GM12878 (cell line): ENCODE data around the gene CORO1C. TPM values are rescaled to one million over a fixed set of nuclear protein-coding genes. Genes with fewer than 3 reads are reported as not detected.
A peak's percentile ranks its signal among the peaks of the same experiment; 100 is the strongest.

Source experiments
- BCLAF1 ChIP-seq: fragments of 450-650 bp; IDR thresholded peaks from 2 replicates; pipeline ENCODE4 v1.6.1; 2017; ENCODE audit warnings: antibody characterized with exemption, mild to moderate bottlenecking, moderate library complexity
- CBFB ChIP-seq: IDR thresholded peaks from 2 replicates; pipeline ENCODE4 v1.6.1; 2016; ENCODE audit warnings: antibody characterized with exemption, low read depth
- CBX5 ChIP-seq: sonication (generic); IDR thresholded peaks from 2 replicates; pipeline ENCODE4 v1.6.1; 2016; ENCODE audit warnings: low read depth, moderate library complexity, mild to moderate bottlenecking, inconsistent platforms
- EZH2 ChIP-seq: IDR thresholded peaks from 2 replicates; pipeline ENCODE4 v1.6.1; 2012; ENCODE audit warnings: low read depth, mild to moderate bottlenecking, control low read depth, inconsistent platforms, low read length, borderline replicate concordance; ENCODE audit not compliant: control insufficient read depth
- FOXM1 ChIP-seq: IDR thresholded peaks from 2 replicates; pipeline ENCODE4 v1.6.1; 2012; ENCODE audit warnings: low read depth, mild to moderate bottlenecking, inconsistent platforms, low read length, moderate library complexity
- HDGF ChIP-seq: fragments of 450-650 bp; IDR thresholded peaks from 2 replicates; pipeline ENCODE4 v1.6.1; 2016; ENCODE audit warnings: antibody characterized with exemption
- KAT2A ChIP-seq: conservative IDR thresholded peaks from 2 replicates; pipeline ENCODE4 v1.6.1; 2011; ENCODE audit warnings: low read depth, low read length; ENCODE audit not compliant: control insufficient read depth
- MLLT1 ChIP-seq: fragments of 450-650 bp; IDR thresholded peaks from 2 replicates; pipeline ENCODE4 v1.6.1; 2016; ENCODE audit warnings: mild to moderate bottlenecking
- MTA3 ChIP-seq: IDR thresholded peaks from 2 replicates; pipeline ENCODE4 v1.6.1; 2012; ENCODE audit warnings: low read length, inconsistent platforms, borderline replicate concordance
- NR2C2 ChIP-seq: IDR thresholded peaks from 2 replicates; pipeline ENCODE4 v1.6.1; 2011; ENCODE audit warnings: borderline replicate concordance, low read depth; ENCODE audit not compliant: control insufficient read depth, insufficient read length
- RUNX3 ChIP-seq: IDR thresholded peaks from 2 replicates; pipeline ENCODE4 v1.6.1; 2012; ENCODE audit warnings: low read length, inconsistent platforms
- SMARCA5 ChIP-seq: fragments of 450-650 bp; IDR thresholded peaks from 2 replicates; pipeline ENCODE4 v1.6.1; 2017; ENCODE audit warnings: mild to moderate bottlenecking
- SMC3 ChIP-seq: IDR thresholded peaks from 2 replicates; pipeline ENCODE4 v1.6.1; 2011; ENCODE audit warnings: low read length, improper control_type of control experiment, borderline replicate concordance
- SP1 ChIP-seq: IDR thresholded peaks from one replicate; pipeline ENCODE4 v1.6.1; 2011; ENCODE audit warnings: low read depth, low read length
- TCF3 ChIP-seq: IDR thresholded peaks from 2 replicates; pipeline ENCODE4 v1.6.1; 2012; ENCODE audit warnings: low read depth, mild to moderate bottlenecking, low read length, borderline replicate concordance; ENCODE audit not compliant: insufficient read depth
- YBX1 ChIP-seq: fragments of 450-650 bp; IDR thresholded peaks from 2 replicates; pipeline ENCODE4 v1.6.1; 2016; ENCODE audit warnings: antibody characterized with exemption
- YY1 ChIP-seq: IDR thresholded peaks from 2 replicates; pipeline ENCODE4 v1.6.1; 2011; ENCODE audit warnings: low read depth, mild to moderate bottlenecking, low read length
- ZBED1 ChIP-seq: IDR thresholded peaks from 2 replicates; pipeline ENCODE4 v1.6.1; 2016; ENCODE audit warnings: borderline replicate concordance
- ZNF217 ChIP-seq: fragments of 450-650 bp; IDR thresholded peaks from 2 replicates; pipeline ENCODE4 v1.6.1; 2017; ENCODE audit warnings: antibody characterized with exemption, mild to moderate bottlenecking
- ZNF622 ChIP-seq: fragments of 450-650 bp; IDR thresholded peaks from 2 replicates; pipeline ENCODE4 v1.6.1; 2017; ENCODE audit warnings: mild to moderate bottlenecking, inconsistent platforms
- polyA plus RNA-seq, 11 experiments: library from polyadenylated mRNA; depleted of rRNA in 4 of 11; unstranded in 6 of 11; stranded (reverse) in 5 of 11; fragments of >200 nt; fragmentation: Nextera tagmentation in 4 of 11; fragmentation: Illumina TruSeq in 1 of 11; extraction: Ambion mirVana in 4 of 11; extraction: Trizol in 1 of 11; gene quantifications; 1 replicate in 1 of 11; 2 replicates in 10 of 11; pipeline versions ENCODE4 v1.2.1 to v1.2.3, GENCODE V29; 2011 to 2016; ENCODE audit warnings: inconsistent platforms in 2 of 11, missing spikeins in 2 of 11, low read depth in 1 of 11
- total RNA-seq, 4 experiments: library from RNA; depleted of rRNA in 3 of 4; stranded (reverse); fragments of >200 nt in 3 of 4; fragmentation: Illumina TruSeq in 1 of 4; extraction: Trizol in 1 of 4; gene quantifications; 2 replicates each; pipeline versions ENCODE4 v1.2.1 to v1.2.3, GENCODE V29; 2013 to 2021
- TF ChIP-seq, protein P1 (sequence below): fragments of 450-650 bp; IDR thresholded peaks from 2 replicates; pipeline ENCODE4 v1.6.1; 2017; ENCODE audit warnings: low read depth, mild to moderate bottlenecking, moderate library complexity
- TF ChIP-seq, protein P2 (sequence below): IDR thresholded peaks from 2 replicates; pipeline ENCODE4 v1.6.1; 2012; ENCODE audit warnings: low read depth, low read length, improper control_type of control experiment

Gene CORO1C
- total and polyA plus RNA-seq, 10 of the 15 experiments (the other 5 are each of a cell fraction or from before 2014, with no cell fraction given): 52.7 to 254 (median 171) TPM

DNA sequence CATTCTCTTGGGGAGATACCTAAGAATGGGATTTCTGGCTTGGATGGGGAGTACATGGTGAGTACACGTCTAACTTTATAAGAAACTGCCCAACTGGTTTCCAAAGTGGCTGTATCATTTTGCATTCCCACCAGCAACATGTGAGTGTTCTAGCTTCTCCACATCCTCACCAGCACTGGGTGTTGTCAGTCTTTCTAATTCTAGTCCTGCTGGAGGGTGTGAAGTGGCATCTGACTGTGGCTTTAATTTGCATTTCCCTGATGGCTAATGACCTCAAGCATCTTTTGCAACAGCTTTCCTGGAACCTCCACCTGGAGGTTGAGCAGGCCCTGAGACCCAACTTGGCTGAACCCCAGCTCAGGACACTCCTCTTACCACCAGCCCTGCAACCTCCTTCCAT is 115.4 kb downstream of the CORO1C start (continued):
- TF ChIP-seq TCF3 (0 out of 2 replicates have a peak, but pooled peaks have one; percentile 38), YBX1 (no peak), CBFB (no peak), ZNF217 (no peak; the same call in 1 of the 2 replicates), SMARCA5 (peak; percentile 84; the same call in 1 of the 2 replicates), CBX5 (peak; percentile 85; the same call in 1 of the 2 replicates), SMC3 (no peak), MLLT1 (no peak), BCLAF1 (no peak), EZH2 (no peak), YY1 (no peak), MTA3 (no peak), SP1 (peak; percentile 7), NR2C2 (no peak), ZNF622 (no peak), HDGF (no peak), ZBED1 (no peak), RUNX3 (peak; percentile 42; the same call in 1 of the 2 replicates), FOXM1 (no peak), KAT2A (no peak)
- TF ChIP-seq, protein P1, sequence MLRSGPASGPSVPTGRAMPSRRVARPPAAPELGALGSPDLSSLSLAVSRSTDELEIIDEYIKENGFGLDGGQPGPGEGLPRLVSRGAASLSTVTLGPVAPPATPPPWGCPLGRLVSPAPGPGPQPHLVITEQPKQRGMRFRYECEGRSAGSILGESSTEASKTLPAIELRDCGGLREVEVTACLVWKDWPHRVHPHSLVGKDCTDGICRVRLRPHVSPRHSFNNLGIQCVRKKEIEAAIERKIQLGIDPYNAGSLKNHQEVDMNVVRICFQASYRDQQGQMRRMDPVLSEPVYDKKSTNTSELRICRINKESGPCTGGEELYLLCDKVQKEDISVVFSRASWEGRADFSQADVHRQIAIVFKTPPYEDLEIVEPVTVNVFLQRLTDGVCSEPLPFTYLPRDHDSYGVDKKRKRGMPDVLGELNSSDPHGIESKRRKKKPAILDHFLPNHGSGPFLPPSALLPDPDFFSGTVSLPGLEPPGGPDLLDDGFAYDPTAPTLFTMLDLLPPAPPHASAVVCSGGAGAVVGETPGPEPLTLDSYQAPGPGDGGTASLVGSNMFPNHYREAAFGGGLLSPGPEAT: peak; percentile 27; the same call in 1 of the 2 replicates
- TF ChIP-seq, protein P2, sequence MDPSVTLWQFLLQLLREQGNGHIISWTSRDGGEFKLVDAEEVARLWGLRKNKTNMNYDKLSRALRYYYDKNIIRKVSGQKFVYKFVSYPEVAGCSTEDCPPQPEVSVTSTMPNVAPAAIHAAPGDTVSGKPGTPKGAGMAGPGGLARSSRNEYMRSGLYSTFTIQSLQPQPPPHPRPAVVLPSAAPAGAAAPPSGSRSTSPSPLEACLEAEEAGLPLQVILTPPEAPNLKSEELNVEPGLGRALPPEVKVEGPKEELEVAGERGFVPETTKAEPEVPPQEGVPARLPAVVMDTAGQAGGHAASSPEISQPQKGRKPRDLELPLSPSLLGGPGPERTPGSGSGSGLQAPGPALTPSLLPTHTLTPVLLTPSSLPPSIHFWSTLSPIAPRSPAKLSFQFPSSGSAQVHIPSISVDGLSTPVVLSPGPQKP: no peak
- TF ChIP-seq, all 136 proteins: peak for 7
